Cardiac muscle cell (in vitro differentiated cells and primary cell): Measurements from ENCODE around the gene DUSP11. TPM values are rescaled to one million over a fixed set of nuclear protein-coding genes. Genes with fewer than 3 reads are reported as not detected.

ENCODE experiments used
- DNase-seq, 2 donors: peaks; one replicate each; pipeline versions ENCODE4 v3.0.0 to v3.0.0-alpha.2; 2010 to 2017; ENCODE audit warnings: low read depth in 1 of 2, low spot score in 1 of 2
- H3K27ac ChIP-seq: fragments of 200-600 bp; sonication (generic); 2 replicates; pipeline ENCODE4 v1.5.1; 2016
- H3K27me3 ChIP-seq: fragments of 200-600 bp; sonication (generic); 2 replicates; pipeline ENCODE4 v1.6.0; 2016; ENCODE audit warnings: control low read depth
- H3K36me3 ChIP-seq: fragments of 200-600 bp; sonication (generic); 2 replicates; pipeline ENCODE4 v1.5.1; 2016; ENCODE audit warnings: control low read depth
- H3K4me1 ChIP-seq: fragments of 200-600 bp; sonication (generic); 2 replicates; pipeline ENCODE4 v1.8.1; 2017; ENCODE audit warnings: low read depth, mild to moderate bottlenecking, mixed run types
- H3K4me3 ChIP-seq: fragments of 200-600 bp; sonication (generic); 2 replicates; pipeline ENCODE4 v1.5.1; 2016; ENCODE audit warnings: mild to moderate bottlenecking
- H3K9me3 ChIP-seq: fragments of 200-600 bp; sonication (generic); 2 replicates; pipeline ENCODE4 v1.5.1; 2017; ENCODE audit warnings: low read depth, mild to moderate bottlenecking, control low read depth
- CTCF ChIP-seq: IDR thresholded peaks from 2 replicates; pipeline ENCODE4 v1.5.1; 2012; ENCODE audit warnings: low read depth, mild to moderate bottlenecking, low read length
- polyA plus RNA-seq: library from polyadenylated mRNA; unstranded; fragments of >200 nt; fragmentation: Nextera tagmentation; extraction: Ambion mirVana; gene quantifications from 2 replicates; pipeline ENCODE4 v1.2.1, GENCODE V29; 2016
- total RNA-seq: library from RNA; depleted of rRNA; stranded (reverse); fragments of >200 nt; gene quantifications from 2 replicates; pipeline ENCODE4 v1.2.3, GENCODE V29; 2016

The DUSP11 gene
- total RNA-seq, result 15.2 and 16.9 TPM in 2 replicates
- 22.2 and 31.6 TPM in 2 replicates for polyA plus RNA-seq

GRCh38 chr2:73779467-73780236, at the start of gene DUSP11:
TSS of gene DUSP11 (minus strand) at chr2:73780103. CDS start at chr2:73779974, 129 bp downstream.
- TF ChIP-seq CTCF, result peak; percentile 94
- Histone ChIP-seq H3K27me3 (no peaks in the 10 kb centered on the region), H3K27ac (peak within 1 kb of the TSS; percentile 89)

GRCh38 chr2:73828818-73829570, 49.1 kb upstream of the DUSP11 start, which contains the start of gene STAMBP:
TSS of gene STAMBP (plus strand) at chr2:73828961. CDS start at chr2:73830857, 1,896 bp downstream.
- DNase-seq, result peak; percentile 97
- H3K36me3 ChIP-seq, result peaks cover 13% of the 10 kb centered on the region
- H3K9me3 ChIP-seq, result no peaks in the 10 kb centered on the region
- H3K4me3 ChIP-seq, result peak within 1 kb of the TSS; percentile 78
- TF ChIP-seq CTCF, result no peak
- H3K4me1 ChIP-seq, result peaks cover 10% of the 10 kb centered on the region
- peak within 1 kb of the TSS; percentile 91 for H3K27ac ChIP-seq
- H3K27me3 ChIP-seq, result peaks cover 26% of the 10 kb centered on the region

More at GRCh38 chr2:73779467-73780236, at the start of gene DUSP11:
- Histone ChIP-seq H3K4me1 (peaks cover 8% of the 10 kb centered on the region), H3K4me3 (peak within 1 kb of the TSS; percentile 94), H3K36me3 (peaks cover 14% of the 10 kb centered on the region), H3K9me3 (no peaks in the 10 kb centered on the region)
- DNase-seq, result peak; percentile 95

GRCh38 chr2:73828389-73828817, 48.5 kb upstream of the DUSP11 start:
- Histone ChIP-seq H3K4me1 (peaks cover 10% of the 10 kb centered on the region), H3K36me3 (peaks cover 9% of the 10 kb centered on the region), H3K27ac (peak overlapping the region; percentile 55), H3K4me3 (peak overlapping the region; percentile 78), H3K9me3 (no peaks in the 10 kb centered on the region), H3K27me3 (peaks cover 26% of the 10 kb centered on the region)
- DNase-seq, result no peak
- TF ChIP-seq CTCF, result no peak

- Histone ChIP-seq H3K4me3 (no peak overlapping the region), H3K27me3 (peaks cover 26% of the 10 kb centered on the region), H3K27ac (no peak overlapping the region), H3K9me3 (no peaks in the 10 kb centered on the region), H3K4me1 (peaks cover 9% of the 10 kb centered on the region), H3K36me3 (peaks cover 7% of the 10 kb centered on the region)
- TF ChIP-seq CTCF, result no peak
- DNase-seq, result no peak
Observed at GRCh38 chr2:73827660-73828388, 47.9 kb upstream of the DUSP11 start.

- Histone ChIP-seq H3K9me3 (no peaks in the 10 kb centered on the region), H3K4me3 (no peak overlapping the region), H3K36me3 (peaks cover 7% of the 10 kb centered on the region), H3K27me3 (peaks cover 30% of the 10 kb centered on the region), H3K4me1 (peaks cover 7% of the 10 kb centered on the region), H3K27ac (no peak overlapping the region)
- DNase-seq, result peak; percentile 20 to 62
- peak; percentile 55 for TF ChIP-seq CTCF
Observed at GRCh38 chr2:73827018-73827417, 47.1 kb upstream of the DUSP11 start.
